IMR-90 (cell line): ENCODE data around the gene ZFAND2B. TPM values are rescaled to one million over a fixed set of nuclear protein-coding genes. Genes with fewer than 3 reads are reported as not detected.

ENCODE experiments used
- MAFK ChIP-seq: IDR thresholded peaks from 2 replicates; pipeline ENCODE4 v1.6.1; 2012; ENCODE audit warnings: low read depth, low read length, improper control_type of control experiment
- polyA plus RNA-seq, 3 experiments: library from polyadenylated mRNA; depleted of rRNA; stranded (reverse); fragments of >200 nt; gene quantifications; 2 replicates each; pipeline ENCODE4 v1.2.3, GENCODE V29; 2012; ENCODE audit warnings: low replicate concordance in 1 of 3
- total RNA-seq: library from RNA; depleted of rRNA; stranded (reverse); fragments of >200 nt; gene quantifications from 2 replicates; pipeline ENCODE4 v1.2.3, GENCODE V29; 2012
- TF ChIP-seq, protein P1 (sequence below): conservative IDR thresholded peaks from 2 replicates; pipeline ENCODE4 v1.5.1; 2012; ENCODE audit warnings: mild to moderate bottlenecking, low read depth, low read length, improper control_type of control experiment

Gene ZFAND2B
- total and polyA plus RNA-seq, 2 of the 4 experiments (the other 2 are of a cell fraction): 25.5 to 38.3 TPM

GRCh38 chr2:219178377-219179175 is 28.0 kb upstream of the ZFAND2B start (continued):
- TF ChIP-seq, protein P1, sequence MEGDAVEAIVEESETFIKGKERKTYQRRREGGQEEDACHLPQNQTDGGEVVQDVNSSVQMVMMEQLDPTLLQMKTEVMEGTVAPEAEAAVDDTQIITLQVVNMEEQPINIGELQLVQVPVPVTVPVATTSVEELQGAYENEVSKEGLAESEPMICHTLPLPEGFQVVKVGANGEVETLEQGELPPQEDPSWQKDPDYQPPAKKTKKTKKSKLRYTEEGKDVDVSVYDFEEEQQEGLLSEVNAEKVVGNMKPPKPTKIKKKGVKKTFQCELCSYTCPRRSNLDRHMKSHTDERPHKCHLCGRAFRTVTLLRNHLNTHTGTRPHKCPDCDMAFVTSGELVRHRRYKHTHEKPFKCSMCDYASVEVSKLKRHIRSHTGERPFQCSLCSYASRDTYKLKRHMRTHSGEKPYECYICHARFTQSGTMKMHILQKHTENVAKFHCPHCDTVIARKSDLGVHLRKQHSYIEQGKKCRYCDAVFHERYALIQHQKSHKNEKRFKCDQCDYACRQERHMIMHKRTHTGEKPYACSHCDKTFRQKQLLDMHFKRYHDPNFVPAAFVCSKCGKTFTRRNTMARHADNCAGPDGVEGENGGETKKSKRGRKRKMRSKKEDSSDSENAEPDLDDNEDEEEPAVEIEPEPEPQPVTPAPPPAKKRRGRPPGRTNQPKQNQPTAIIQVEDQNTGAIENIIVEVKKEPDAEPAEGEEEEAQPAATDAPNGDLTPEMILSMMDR: no peak
- TF ChIP-seq MAFK: no peak
